Measurements from ENCODE around the gene FAF1.

GRCh38 chr1:50415235-50416149, 544.6 kb downstream of the FAF1 start:
- no peak for TF ChIP-seq CTCF (IDR thresholded peaks at IDR 0.05; ENCODE audit: low read depth, low read length, poor library complexity, severe bottlenecking)
- no peak for TF ChIP-seq EZH2phosphoT487 (IDR thresholded peaks at IDR 0.05; ENCODE audit: borderline replicate concordance, low read length)

Data from DOHH2 (cell line).